Mucosa of descending colon (tissue), 3 donors: ENCODE results near the gene ATP6V1G2. TPM values are rescaled to one million over a fixed set of nuclear protein-coding genes. Genes with fewer than 3 reads are reported as not detected.
A peak's percentile ranks its signal among the peaks of the same experiment; 100 is the strongest.
"Not testable (repeated sequence)": the region's sequence is repeated elsewhere in the genome, so short reads cannot be mapped to it uniquely, and the experiment has no call there.

Experiments
- ATAC-seq: fragments of 200-7000 bp; cut with Tn5 transposase; one replicate; pipeline ENCODE4 v1.9.1; 2020; ENCODE audit warnings: mild to moderate bottlenecking, moderate library complexity
- DNase-seq, 3 donors: peaks; one replicate each; pipeline ENCODE4 v3.0.0-alpha.2; 2020
- H3K36me3 ChIP-seq: fragments of 200-600 bp; one replicate; pipeline ENCODE4 v1.8.0; 2021; ENCODE audit warnings: low read depth, mild to moderate bottlenecking
- H3K4me1 ChIP-seq: fragments of 200-600 bp; one replicate; pipeline ENCODE4 v1.8.0; 2021; ENCODE audit warnings: low read depth, mild to moderate bottlenecking
- H3K4me3 ChIP-seq: fragments of 200-600 bp; one replicate; pipeline ENCODE4 v1.8.0; 2021; ENCODE audit warnings: mild to moderate bottlenecking
- H3K9me3 ChIP-seq: fragments of 200-600 bp; one replicate; pipeline ENCODE4 v1.8.0; 2021; ENCODE audit warnings: mild to moderate bottlenecking
- CTCF ChIP-seq: fragments of 200-600 bp; IDR thresholded peaks from one replicate; pipeline ENCODE4 v1.8.0; 2022; ENCODE audit warnings: antibody characterized with exemption, mild to moderate bottlenecking
- intact Hi-C, 2 donors: fragments of 100-400 bp; cut with DNase I in 1 of 2; cut with micrococcal nuclease in 1 of 2; formaldehyde crosslinking; loops; one replicate each; pipeline versions ENCODE4 v1.11.0 to v1.11.1; 2022; cut with DNase I, micrococcal nuclease
- long read RNA-seq, 2 donors: library from polyadenylated mRNA; unstranded; transcript quantifications; one replicate each; pipeline ENCODE4 v2.0.0, GENCODE V29; 2019 to 2021
- total RNA-seq, 3 donors: library from RNA; stranded (reverse); fragmentation: NEBNext Ultra II Directional in 2 of 3; extraction: Animal tissue kit (Norgen Biotek cat#: 25700) in 2 of 3; gene quantifications; one replicate each; pipeline versions ENCODE4 v1.2.1 to v1.2.4, GENCODE V29; 2021 to 2023
- donor health status: DM: no; HTN: no; CAD: no; lungs with moderate emphysema.
- donor health status: DM: no; HTN: no; CAD: no.
- donor health status: DM: no; HTN: yes; CAD: no.

ATP6V1G2 gene
- 1 to 10 TPM in 2 of 3 donors, under 1 TPM in 1; 0.55 to 4.5 (median 1.2) TPM for total RNA-seq
- long read RNA-seq, donor 1, partial matches to known transcripts, result 0 of 5 reads
- long read RNA-seq, donor 1, other reads (novel, unspliced or antisense), result 2 of 5 reads
- long read RNA-seq, donor 2, result 0 reads

- Histone ChIP-seq H3K4me3 (peak within 1 kb of the TSS; percentile 6), H3K9me3 (no peaks in the 10 kb centered on the region), H3K4me1 (peaks cover 15% of the 10 kb centered on the region), H3K36me3 (no peaks in the 10 kb centered on the region)
- ATAC-seq (peak; percentile 76), DNase-seq (peak; percentile 91 to 95 (median 95))
- peak; percentile 92 for TF ChIP-seq CTCF
- intact Hi-C loops, result loop anchor here (5.0 kb wide), 2 partner anchors 46 to 51 kb away; partner anchors contain the start of gene NCR3 (in 1 of the 2)
These were observed at the start of gene ATP6V1G2 for GRCh38 chr6:31546339-31546957. TSS of gene ATP6V1G2 (minus strand) at chr6:31546608. CDS start at chr6:31546559, 49 bp downstream.

- intact Hi-C loops, result loop anchor here in 1 of 2 donors (5.0 to 10.0 kb wide), 2 partner anchors 45 to 98 kb away; partner anchors contain the start of genes ATP6V1G2, MICB and NFKBIL1
- no peaks in the 10 kb centered on the region for H3K4me1 ChIP-seq
- H3K4me3 ChIP-seq, result no peak overlapping the region
- no peak for ATAC-seq
- H3K9me3 ChIP-seq, result no peaks in the 10 kb centered on the region
- H3K36me3 ChIP-seq, result no peaks in the 10 kb centered on the region
- no peak for TF ChIP-seq CTCF
- no peak for DNase-seq
These were observed 46.0 kb upstream of the ATP6V1G2 start for GRCh38 chr6:31592396-31592771.

- not testable (repeated sequence) for H3K4me3 ChIP-seq, ATAC-seq, H3K9me3 ChIP-seq, H3K36me3 ChIP-seq, H3K4me1 ChIP-seq, DNase-seq
- intact Hi-C loops, result loop anchor here in 1 of 2 donors (5.0 to 10.0 kb wide), 2 partner anchors 43 to 96 kb away; partner anchors contain the start of genes ATP6V1G2, MICB and NFKBIL1
These were observed 44.3 kb upstream of the ATP6V1G2 start for GRCh38 chr6:31590691-31591090.

- no peaks in the 10 kb centered on the region for H3K4me1 ChIP-seq
- no peak for DNase-seq
- H3K4me3 ChIP-seq, result no peak overlapping the region
- ATAC-seq, result no peak
- H3K36me3 ChIP-seq, result no peaks in the 10 kb centered on the region
- no peaks in the 10 kb centered on the region for H3K9me3 ChIP-seq
- intact Hi-C loops, result no loop called here
- TF ChIP-seq CTCF, result no peak
These were observed 42.7 kb upstream of the ATP6V1G2 start for GRCh38 chr6:31588871-31589650.

GRCh38 chr6:31587791-31588777, 41.7 kb upstream of the ATP6V1G2 start:
- intact Hi-C loops, result no loop called here
- DNase-seq (no peak), ATAC-seq (no peak)
- H3K4me1 ChIP-seq, result no peaks in the 10 kb centered on the region
- no peaks in the 10 kb centered on the region for H3K36me3 ChIP-seq
- no peak overlapping the region for H3K4me3 ChIP-seq
- H3K9me3 ChIP-seq, result no peaks in the 10 kb centered on the region
- TF ChIP-seq CTCF, result no peak
